HG02840 (cell line): ENCODE data around the gene ABLIM1.

Source experiments
- ATAC-seq: cut with Tn5 transposase; IDR thresholded peaks from one replicate; pipeline ENCODE4 v1.9.1; 2021; ENCODE audit warnings: mild to moderate bottlenecking, moderate library complexity, moderate number of reproducible peaks; ENCODE audit not compliant: unreplicated experiment, low FRiP score

Gene ABLIM1

GRCh38 chr10:114477285-114477684, 180.8 kb downstream of the ABLIM1 start:
- no peak for ATAC-seq

GRCh38 chr10:114474989-114475388, 183.1 kb downstream of the ABLIM1 start:
- no peak for ATAC-seq

- no peak for ATAC-seq
Observed at GRCh38 chr10:114473776-114474175, 184.3 kb downstream of the ABLIM1 start.

- ATAC-seq, result no peak
Observed at GRCh38 chr10:114472877-114473253, 185.2 kb downstream of the ABLIM1 start.

GRCh38 chr10:114471906-114472876, 185.9 kb downstream of the ABLIM1 start:
- no peak for ATAC-seq

- no peak for ATAC-seq
Observed at GRCh38 chr10:114470956-114471905, 186.8 kb downstream of the ABLIM1 start.

GRCh38 chr10:114470361-114470760, 187.7 kb downstream of the ABLIM1 start:
- no peak for ATAC-seq

GRCh38 chr10:114458955-114459354, 199.1 kb downstream of the ABLIM1 start:
- no peak for ATAC-seq

GRCh38 chr10:114458216-114458920, 199.7 kb downstream of the ABLIM1 start:
- no peak for ATAC-seq

- no peak for ATAC-seq
Observed at GRCh38 chr10:114453576-114453975, 204.5 kb downstream of the ABLIM1 start.

- no peak for ATAC-seq
Observed at GRCh38 chr10:114448897-114449296, 209.2 kb downstream of the ABLIM1 start.

GRCh38 chr10:114445332-114445731, 212.7 kb downstream of the ABLIM1 start:
- no peak for ATAC-seq

GRCh38 chr10:114444819-114445218, 213.3 kb downstream of the ABLIM1 start:
- no peak for ATAC-seq

GRCh38 chr10:114442091-114442630, 215.9 kb downstream of the ABLIM1 start:
- no peak for ATAC-seq

- ATAC-seq, result no peak
Observed at GRCh38 chr10:114441107-114441506, 217.0 kb downstream of the ABLIM1 start.

- ATAC-seq, result no peak
Observed at GRCh38 chr10:114437473-114438292, 220.4 kb downstream of the ABLIM1 start.

GRCh38 chr10:114436941-114437340, 221.1 kb downstream of the ABLIM1 start:
- ATAC-seq, result no peak

- ATAC-seq, result no peak
Observed at GRCh38 chr10:114432566-114433093, 225.4 kb downstream of the ABLIM1 start.
